Psoas muscle (tissue), 8 donors: ENCODE measurements around the gene GGPS1. TPM values are rescaled to one million over a fixed set of nuclear protein-coding genes. Genes with fewer than 3 reads are reported as not detected.

Source experiments
- ATAC-seq, 4 donors: fragments of 200-7000 bp; cut with Tn5 transposase; one replicate each; pipeline ENCODE4 v1.9.1; 2020; ENCODE audit warnings: moderate library complexity in 3 of 4, mild to moderate bottlenecking in 2 of 4
- DNase-seq, 2 donors: peaks; one replicate each; pipeline ENCODE4 v3.0.0-alpha.2; 2020
- H3K27ac ChIP-seq: fragments of 200-600 bp; one replicate; pipeline ENCODE4 v1.8.0; 2022
- H3K27me3 ChIP-seq, 3 donors: fragments of 200-600 bp in 1 of 3; one replicate each; pipeline versions ENCODE4 v1.6.1 to v1.8.0; 2013 to 2022; ENCODE audit warnings: low read length in 2 of 3, mild to moderate bottlenecking in 2 of 3, moderate library complexity in 1 of 3; ENCODE audit not compliant: insufficient read depth in 3 of 3
- H3K36me3 ChIP-seq, 2 donors: fragments of 200-600 bp in 1 of 2; one replicate each; pipeline versions ENCODE4 v1.6.1 to v1.8.0; 2013 to 2022; ENCODE audit warnings: low read depth in 1 of 2, mild to moderate bottlenecking in 1 of 2, moderate library complexity in 1 of 2; ENCODE audit not compliant: insufficient read depth in 1 of 2
- H3K4me1 ChIP-seq: fragments of 200-600 bp; one replicate; pipeline ENCODE4 v1.8.0; 2022
- H3K4me3 ChIP-seq: fragments of 200-600 bp; one replicate; pipeline ENCODE4 v1.8.0; 2022; ENCODE audit warnings: mild to moderate bottlenecking
- H3K9me3 ChIP-seq: fragments of 200-600 bp; one replicate; pipeline ENCODE4 v1.8.0; 2022
- CTCF ChIP-seq: fragments of 200-600 bp; IDR thresholded peaks from one replicate; pipeline ENCODE4 v1.8.0; 2022; ENCODE audit warnings: antibody characterized with exemption
- WGBS, 3 donors: extraction: QIAGEN DNeasy Blood & Tissue Kit; methylation state at CpG; one replicate each; pipeline versions ENCODE4 v1.1.6 to v1.1.7; 2013; 5-methylcytosine and 5-hydroxymethylcytosine counted together
- intact Hi-C, 2 donors: fragments of 100-400 bp; cut with DNase I; formaldehyde crosslinking; loops; one replicate each; pipeline versions ENCODE4 v1.11.0 to v1.14.2; 2022
- polyA plus RNA-seq, 3 donors: library from polyadenylated mRNA; stranded (reverse); fragments of 200-250 nt; gene quantifications; one replicate each; pipeline ENCODE4 v1.2.3, GENCODE V29; 2013
- total RNA-seq, 4 donors: library from RNA; stranded (reverse); fragmentation: NEBNext Ultra II Directional in 2 of 4; extraction: Animal tissue kit (Norgen Biotek cat#: 25700) in 2 of 4; gene quantifications; one replicate each; pipeline versions ENCODE4 v1.2.1 to v1.2.4, GENCODE V29; 2021 to 2023
- donor health status: healthy with polysubstance abuse.
- donor health status: DM: no; HTN: no; CAD: no; lungs with moderate emphysema.
- donor health status: Bipolar disorder and iron deficiency.
- donor health status: healthy.
- donor health status: DM: yes; HTN: yes; CAD: no.
- donor health status: DM: no; HTN: no; CAD: no.
- donor health status: DM: no; HTN: no; CAD: no.
- donor health status: DM: yes; HTN: yes; CAD: no.

GGPS1 gene
- total and polyA plus RNA-seq, 7 donors: 17.9 to 49.5 (median 32.4) TPM

- TF ChIP-seq CTCF: no peak
- H3K9me3 ChIP-seq: no peaks in the 10 kb centered on the region
- no peak overlapping the region for H3K27ac ChIP-seq
- 81 to 85% (median 83%) methylated on average over 6 of the region's 6 CpGs for WGBS, 3 donors
- ATAC-seq (no peak), DNase-seq (no peak)
- intact Hi-C loops: no loop called here
- H3K36me3 ChIP-seq: no peaks in the 10 kb centered on the region
- no peak overlapping the region for H3K4me3 ChIP-seq
- peaks cover 36% of the 10 kb centered on the region for H3K4me1 ChIP-seq
- H3K27me3 ChIP-seq: no peaks in the 10 kb centered on the region
Measured at GRCh38 chr1:235284231-235284769, 44.1 kb upstream of the GGPS1 start.

- H3K27me3 ChIP-seq: no peaks in the 10 kb centered on the region
- no peaks in the 10 kb centered on the region for H3K9me3 ChIP-seq
- intact Hi-C loops: no loop called here
- H3K27ac ChIP-seq: no peak overlapping the region
- no peak for ATAC-seq
- peaks cover 44% of the 10 kb centered on the region for H3K4me1 ChIP-seq
- H3K36me3 ChIP-seq: no peaks in the 10 kb centered on the region
- DNase-seq: no peak
- whole genome bisulfite sequencing, 3 donors: 69 to 100% (median 82%) methylated on average over 1 of the region's 1 CpG
- TF ChIP-seq CTCF: no peak
- H3K4me3 ChIP-seq: no peak overlapping the region
Measured at GRCh38 chr1:235286667-235287066, 41.7 kb upstream of the GGPS1 start.

- Histone ChIP-seq H3K4me3 (no peak overlapping the region), H3K36me3 (no peaks in the 10 kb centered on the region), H3K4me1 (peaks cover 48% of the 10 kb centered on the region), H3K27me3 (no peaks in the 10 kb centered on the region), H3K27ac (no peak overlapping the region), H3K9me3 (no peaks in the 10 kb centered on the region)
- ATAC-seq: no peak
- DNase-seq: no peak
- intact Hi-C loops: no loop called here
- no peak for TF ChIP-seq CTCF
- 75 to 91% (median 75%) methylated on average over 4 of the region's 4 CpGs for WGBS, 3 donors
Measured at GRCh38 chr1:235287208-235287882, 41.0 kb upstream of the GGPS1 start.

- WGBS, 3 donors: 53 to 68% (median 55%) methylated on average over 12 of the region's 12 CpGs
- no peaks in the 10 kb centered on the region for H3K36me3 ChIP-seq
- TF ChIP-seq CTCF: no peak
- peak in 2 of 4 donors; percentile 37 to 44 for ATAC-seq
- intact Hi-C loops: no loop called here
- no peak overlapping the region for H3K4me3 ChIP-seq
- peaks cover 59% of the 10 kb centered on the region for H3K4me1 ChIP-seq
- no peaks in the 10 kb centered on the region for H3K27me3 ChIP-seq
- no peak for DNase-seq
- no peaks in the 10 kb centered on the region for H3K9me3 ChIP-seq
- H3K27ac ChIP-seq: peak overlapping the region; percentile 40
Measured at GRCh38 chr1:235289859-235290739, 38.3 kb upstream of the GGPS1 start.
